Ascending aorta (tissue), 2 donors: Measurements from ENCODE around the gene OR2T2. TPM values are rescaled to one million over a fixed set of nuclear protein-coding genes. Genes with fewer than 3 reads are reported as not detected.
"Not testable (repeated sequence)": the region's sequence is repeated elsewhere in the genome, so short reads cannot be mapped to it uniquely, and the experiment has no call there.

ENCODE experiments used
- DNase-seq, 2 donors: peaks; one replicate each; pipeline ENCODE4 v3.0.0-alpha.2; 2019; ENCODE audit warnings: low spot score in 2 of 2
- H3K27ac ChIP-seq, 2 donors: fragments of 200-600 bp; sonication (generic); one replicate each; pipeline ENCODE4 v1.5.1; 2016 to 2017; ENCODE audit warnings: mild to moderate bottlenecking in 1 of 2
- H3K27me3 ChIP-seq: fragments of 200-600 bp; sonication (generic); one replicate; pipeline ENCODE4 v1.5.1; 2017
- H3K36me3 ChIP-seq, 2 donors: fragments of 200-600 bp; sonication (generic); one replicate each; pipeline ENCODE4 v1.5.1; 2016
- H3K4me1 ChIP-seq, 2 donors: fragments of 200-600 bp; sonication (generic); one replicate each; pipeline ENCODE4 v1.5.1; 2016 to 2017; ENCODE audit warnings: mild to moderate bottlenecking in 1 of 2
- H3K4me3 ChIP-seq, 2 donors: fragments of 200-600 bp; sonication (generic); one replicate each; pipeline ENCODE4 v1.5.1; 2016 to 2017; ENCODE audit warnings: mild to moderate bottlenecking in 1 of 2
- H3K9me3 ChIP-seq, 2 donors: fragments of 200-600 bp; sonication (generic); one replicate each; pipeline ENCODE4 v1.5.1; 2016
- intact Hi-C: fragments of 100-400 bp; cut with DNase I; formaldehyde crosslinking; loops from one replicate; pipeline ENCODE4 v1.15.1; 2023
- total RNA-seq: library from RNA; depleted of rRNA; stranded (reverse); fragments of >200 nt; gene quantifications from one replicate; pipeline ENCODE4 v1.1.0, GENCODE V29; 2016

Gene OR2T2
- total RNA-seq, 1 donor from 2014 or later, result not detected

- H3K27me3 ChIP-seq, DNase-seq, intact Hi-C loops, H3K4me3 ChIP-seq, H3K4me1 ChIP-seq, H3K36me3 ChIP-seq, H3K9me3 ChIP-seq, H3K27ac ChIP-seq: not testable (repeated sequence)
These were observed 55.0 kb downstream of the OR2T2 start for GRCh38 chr1:248500305-248501035.

Other genes with a start within 250 kb of the OR2T2 start
- not detected for gene OR2M3, start 248.4 kb upstream of the OR2T2 start, total RNA-seq
- gene OR2M4, start 214.2 kb upstream of the OR2T2 start, total RNA-seq, result not detected
- gene OR2T33, start 167.7 kb upstream of the OR2T2 start, total RNA-seq, result not detected
- not detected for gene OR2T12, start 142.2 kb upstream of the OR2T2 start, total RNA-seq
- not detected for gene OR2M7, start 121.1 kb upstream of the OR2T2 start, total RNA-seq
- not detected for gene OR14C36, start 96.9 kb upstream of the OR2T2 start, total RNA-seq
- gene OR2T4, start 84.0 kb upstream of the OR2T2 start, total RNA-seq, result not detected
- not detected for gene OR2T6, start 69.9 kb upstream of the OR2T2 start, total RNA-seq
- gene OR2T1, start 42.6 kb upstream of the OR2T2 start, total RNA-seq, result not detected
- not detected for gene OR2T3, start 27.7 kb downstream of the OR2T2 start, total RNA-seq
- not detected for gene OR2T5, start 43.0 kb downstream of the OR2T2 start, total RNA-seq
- gene OR2G6, start 62.4 kb downstream of the OR2T2 start, total RNA-seq, result not detected
- not detected for gene OR2T29, start 117.1 kb downstream of the OR2T2 start, total RNA-seq
- not detected for gene OR2T34, start 129.1 kb downstream of the OR2T2 start, total RNA-seq
- gene OR2T10, start 152.1 kb downstream of the OR2T2 start, total RNA-seq, result not detected
- 2.8 TPM for gene OR2T11, start 189.5 kb downstream of the OR2T2 start, total RNA-seq
- gene OR2T35, start 199.6 kb downstream of the OR2T2 start, total RNA-seq, result not detected
- gene OR2T27, start 209.9 kb downstream of the OR2T2 start, total RNA-seq, result not detected